Eye (tissue), 1 donor: ENCODE data around the gene CTDSPL.

Source experiments
- DNase-seq: peaks from one replicate; pipeline ENCODE4 v3.0.0-alpha.2; 2015

Gene CTDSPL

GRCh38 chr3:37855363-37855970 lies 6.2 kb upstream of the CTDSPL start:
- peak; percentile 93 for DNase-seq

GRCh38 chr3:37856381-37856780 lies 5.3 kb upstream of the CTDSPL start:
- no peak for DNase-seq

DNA sequence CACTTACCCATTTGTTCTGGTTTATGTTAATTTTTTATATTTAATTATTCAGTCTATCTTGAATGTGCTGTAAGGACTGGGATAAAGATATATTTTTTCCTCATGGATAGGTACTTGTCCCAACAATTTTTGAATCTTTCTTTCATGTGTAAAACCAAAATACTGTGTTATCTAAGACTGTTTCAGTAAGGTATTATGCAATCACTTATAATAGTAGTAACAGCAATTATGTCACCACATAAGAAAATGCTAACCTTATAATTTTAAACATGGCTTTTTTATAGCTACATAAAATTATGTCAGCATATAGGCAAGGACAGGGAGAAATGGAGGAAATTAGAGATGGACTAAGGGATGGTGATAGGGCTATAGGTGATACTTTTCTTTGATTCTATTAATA lies 2.9 kb upstream of the CTDSPL start:
- no peak for DNase-seq

- DNase-seq = no peak
Measured at GRCh38 chr3:37859354-37859753, 2.3 kb upstream of the CTDSPL start.

DNA sequence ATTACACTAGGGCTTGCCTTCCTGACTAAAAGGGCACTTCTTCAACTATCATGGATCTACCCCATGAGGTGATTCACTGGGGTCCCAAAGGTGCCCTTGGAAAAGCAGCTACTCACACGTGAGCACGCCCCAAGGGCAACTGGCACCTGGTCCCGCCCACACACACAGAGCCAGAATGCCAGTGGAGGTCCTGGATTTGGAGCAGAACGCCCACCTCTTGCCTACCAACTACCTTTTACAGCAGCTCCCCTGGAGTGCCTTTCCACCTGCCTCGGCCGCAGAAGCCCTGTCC lies 1.8 kb upstream of the CTDSPL start:
- DNase-seq = no peak

GRCh38 chr3:37862219-37862902 lies 681 bp downstream of the CTDSPL start:
- DNase-seq = peak; percentile 81

DNA sequence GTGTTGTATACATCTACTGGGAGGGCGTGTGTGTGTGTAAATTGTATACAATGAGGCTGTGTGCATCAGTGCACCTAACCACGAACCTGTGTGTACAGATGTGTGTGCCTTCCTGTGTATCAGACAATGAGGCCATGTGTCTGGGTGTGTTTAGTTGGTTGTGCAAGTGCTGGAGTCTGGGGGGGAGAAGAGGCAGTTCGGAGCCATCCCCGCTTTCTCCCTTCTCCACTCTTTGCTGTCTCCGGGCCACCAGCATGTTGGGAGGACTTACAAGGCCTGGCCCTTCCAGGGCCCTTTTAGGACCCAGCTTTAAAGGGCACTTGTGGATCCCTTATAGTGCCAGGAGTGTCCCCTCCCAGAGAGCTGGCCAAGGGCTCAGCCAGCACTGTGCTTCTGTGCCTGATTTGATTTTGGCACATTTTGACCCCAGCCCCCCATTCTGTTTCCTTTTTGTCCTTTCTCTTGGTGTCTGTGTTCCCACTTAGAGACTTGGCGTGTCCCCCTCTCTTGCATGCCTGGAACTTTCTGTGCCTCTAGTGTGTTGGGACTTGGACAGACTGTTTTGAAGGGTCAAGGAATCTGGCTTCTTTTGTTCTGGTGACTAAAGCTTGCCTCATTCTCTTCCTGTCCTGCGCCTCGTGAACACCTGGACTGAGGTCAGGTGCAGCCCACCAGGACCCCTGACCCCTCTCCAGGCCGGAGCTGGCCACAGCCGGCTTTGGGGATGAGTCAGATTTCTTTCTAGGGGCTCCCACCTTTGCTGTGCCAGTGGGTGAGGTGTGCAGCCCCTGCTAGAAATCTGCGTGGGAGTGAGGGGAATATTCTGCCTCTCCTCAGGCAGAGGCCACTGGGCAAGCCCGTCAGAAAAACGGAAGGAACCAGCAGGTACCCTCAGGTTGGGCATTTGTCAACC lies 1.5 kb downstream of the CTDSPL start:
- DNase-seq = no peak

DNA sequence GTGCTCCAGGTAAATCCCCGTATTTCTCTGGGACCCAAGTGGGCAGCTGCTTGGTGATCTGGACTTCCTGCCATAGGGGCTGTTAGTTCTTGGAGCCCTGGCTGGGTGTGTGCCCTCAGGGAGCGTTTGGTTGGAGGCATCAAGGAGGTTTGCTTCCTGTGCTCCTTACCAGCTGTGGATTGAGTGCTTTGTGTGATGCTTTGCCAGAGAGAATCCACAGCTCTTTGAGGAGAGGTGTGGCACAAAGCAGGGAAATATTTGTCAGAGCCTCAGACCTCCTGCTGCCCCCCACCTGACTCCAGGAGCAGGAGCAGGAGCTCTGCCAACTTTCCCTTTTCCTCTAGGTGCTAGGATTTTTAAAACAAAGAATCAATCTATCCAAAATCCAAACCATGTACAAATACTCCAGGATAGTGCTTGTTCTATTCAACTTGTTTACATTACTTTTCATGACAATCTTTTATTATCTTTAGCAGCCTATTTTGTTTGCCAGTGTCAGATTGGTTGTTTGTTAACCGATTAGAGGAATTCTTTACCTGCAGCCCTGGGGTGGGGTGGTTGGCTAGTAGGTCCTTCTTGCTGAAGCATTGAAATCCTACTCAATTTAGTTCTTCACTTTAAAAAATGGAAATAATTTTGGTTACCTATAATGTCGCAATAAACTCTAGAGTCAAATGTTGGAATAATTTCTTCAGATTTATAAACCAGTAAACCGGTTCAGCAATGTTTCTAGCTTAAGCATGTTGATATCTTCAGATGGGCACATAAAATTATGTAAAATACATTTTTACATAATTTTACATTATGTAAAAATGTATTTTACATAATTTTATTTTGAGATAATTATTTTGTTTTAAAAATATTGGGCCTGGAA lies 2.5 kb downstream of the CTDSPL start:
- peak; percentile 24 for DNase-seq

DNA sequence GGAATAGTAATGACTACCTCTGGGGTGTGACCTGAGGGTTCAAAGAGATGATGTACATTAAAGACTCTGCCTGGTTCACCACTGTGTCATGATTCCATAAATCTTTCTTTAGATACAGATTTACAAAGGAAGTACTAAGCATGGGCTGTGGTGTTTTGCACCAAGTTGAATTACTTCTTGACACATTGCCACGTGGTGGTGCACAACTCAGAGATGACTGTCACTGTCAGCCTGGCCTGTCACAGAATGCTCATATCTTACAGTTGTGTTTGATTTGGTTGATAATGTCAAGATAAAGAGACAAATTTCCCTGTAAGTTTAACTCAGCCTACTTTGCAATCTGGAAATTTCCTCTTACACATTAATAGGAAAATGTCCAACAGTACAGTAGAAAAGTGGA lies 3.2 kb downstream of the CTDSPL start:
- DNase-seq = no peak

GRCh38 chr3:37867144-37867543 lies 5.5 kb downstream of the CTDSPL start:
- DNase-seq = no peak

DNA sequence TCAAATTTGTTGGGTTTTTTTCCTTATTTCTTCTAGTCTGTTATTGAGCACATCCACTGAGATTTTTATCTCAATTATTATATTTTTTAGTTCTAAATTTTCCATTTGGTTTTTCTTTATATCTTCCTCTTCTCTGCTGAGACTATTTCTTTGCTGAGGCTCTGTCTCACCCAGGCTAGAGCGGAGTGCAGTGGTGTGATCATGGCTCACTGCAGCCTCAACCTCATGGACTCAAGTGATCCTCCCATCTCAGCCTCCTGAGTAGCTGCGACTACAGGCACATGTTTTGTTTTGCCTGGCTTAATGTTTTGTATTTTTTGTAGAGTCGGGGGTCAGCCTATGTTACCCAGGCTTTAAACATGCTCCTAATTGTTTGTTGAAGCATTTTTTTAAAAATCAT lies 10.2 kb downstream of the CTDSPL start:
- DNase-seq = no peak

- no peak for DNase-seq
Measured at GRCh38 chr3:37872413-37873160, 10.9 kb downstream of the CTDSPL start.

GRCh38 chr3:37876279-37876678 lies 14.6 kb downstream of the CTDSPL start:
- DNase-seq = no peak

GRCh38 chr3:37882711-37883110 lies 21.0 kb downstream of the CTDSPL start:
- no peak for DNase-seq

GRCh38 chr3:37885814-37886213 lies 24.1 kb downstream of the CTDSPL start:
- no peak for DNase-seq

- DNase-seq = no peak
Measured at GRCh38 chr3:37886395-37886794, 24.7 kb downstream of the CTDSPL start.

DNA sequence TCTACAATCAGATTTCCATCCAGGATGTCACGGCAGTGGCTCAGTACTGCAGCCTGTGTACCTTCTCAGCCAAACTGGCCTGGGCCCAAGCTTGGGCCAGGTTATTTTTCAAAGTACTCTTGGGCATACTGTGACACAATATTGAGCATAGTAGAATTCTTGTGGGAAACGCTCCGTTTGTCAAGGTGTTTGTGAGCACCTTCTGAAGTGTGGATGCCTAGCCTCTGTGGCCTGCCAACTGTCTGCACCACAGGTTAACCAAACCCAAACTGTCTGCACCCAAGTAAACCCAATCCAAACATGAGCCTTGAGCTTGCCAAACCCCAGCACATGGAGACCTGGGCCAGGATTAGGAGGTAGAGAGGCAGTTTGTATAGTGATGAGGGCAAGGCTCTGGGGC lies 25.4 kb downstream of the CTDSPL start:
- no peak for DNase-seq

GRCh38 chr3:37887824-37888223 lies 26.1 kb downstream of the CTDSPL start:
- DNase-seq = no peak

GRCh38 chr3:37888421-37888820 lies 26.7 kb downstream of the CTDSPL start:
- no peak for DNase-seq

DNA sequence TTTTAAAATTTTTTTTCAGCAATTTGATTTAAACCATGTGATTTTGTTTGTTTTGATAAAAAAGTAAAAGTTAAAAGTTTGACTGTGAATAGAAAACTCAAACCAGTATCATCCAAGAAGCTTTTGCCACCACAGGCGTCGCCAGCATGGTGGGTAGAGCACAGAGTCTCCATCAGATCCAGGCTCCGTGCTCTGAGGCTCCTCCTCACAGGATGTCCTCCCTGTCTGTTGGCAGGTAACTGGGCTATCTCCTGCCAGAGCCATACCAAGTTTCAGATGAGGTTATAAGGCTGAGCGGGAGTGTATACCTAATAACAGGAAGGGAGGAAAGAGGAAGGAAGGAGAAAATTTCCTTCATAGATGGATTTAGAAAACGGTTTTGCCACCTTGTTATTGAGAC lies 28.8 kb downstream of the CTDSPL start:
- no peak for DNase-seq

DNA sequence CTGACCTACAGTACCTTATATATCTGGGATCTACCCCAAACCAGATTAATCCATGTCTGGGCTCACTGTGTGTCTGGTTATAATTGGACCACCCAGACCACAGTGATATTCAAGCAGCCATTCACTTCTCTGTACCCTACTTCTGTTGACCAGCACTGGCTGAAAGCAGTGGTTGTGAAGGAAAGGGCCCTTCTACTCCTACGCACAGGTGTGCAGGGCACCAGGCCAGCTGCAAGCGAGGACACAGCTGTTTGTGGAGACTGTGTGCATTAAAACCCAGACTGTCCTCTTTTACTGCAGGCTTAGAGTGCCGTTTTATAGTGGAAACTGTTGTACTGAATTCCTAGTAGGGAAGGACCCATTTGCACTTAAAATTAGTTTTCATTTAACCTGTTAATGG lies 29.5 kb downstream of the CTDSPL start:
- DNase-seq = no peak

DNA sequence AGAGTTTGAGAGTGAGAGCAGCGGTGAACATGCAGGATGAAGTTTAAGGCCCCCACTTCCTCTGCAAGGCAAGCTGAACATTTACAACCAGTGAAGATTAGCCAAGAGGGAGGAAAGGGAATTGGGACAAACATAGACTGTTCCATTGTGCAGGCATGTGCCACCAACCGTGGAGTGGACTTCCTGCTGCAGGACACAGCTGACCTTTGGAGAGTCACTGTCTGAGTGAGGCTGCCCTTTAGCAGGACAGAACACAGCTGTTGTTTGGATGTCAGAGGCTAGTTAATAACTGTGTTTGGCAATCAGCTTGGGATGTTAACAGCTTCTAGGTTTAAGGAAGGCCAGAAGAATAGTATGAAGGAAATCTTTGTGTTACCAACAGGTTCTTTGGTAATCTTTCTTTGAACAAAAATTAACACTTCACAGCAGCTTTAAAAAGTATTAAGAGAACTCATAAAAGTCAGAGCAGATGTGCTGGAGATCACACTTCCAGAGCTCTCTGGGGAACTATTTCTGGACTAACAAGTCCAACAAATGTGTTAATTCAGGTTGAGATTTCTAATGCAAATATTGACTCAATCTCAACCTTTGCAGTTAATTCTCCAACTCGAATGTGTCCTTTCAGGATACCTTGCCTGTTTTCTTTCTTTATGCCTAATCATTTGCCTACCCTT lies 31.4 kb downstream of the CTDSPL start:
- peak; percentile 47 for DNase-seq
